ENCODE data around the gene FOXP3.

DNA sequence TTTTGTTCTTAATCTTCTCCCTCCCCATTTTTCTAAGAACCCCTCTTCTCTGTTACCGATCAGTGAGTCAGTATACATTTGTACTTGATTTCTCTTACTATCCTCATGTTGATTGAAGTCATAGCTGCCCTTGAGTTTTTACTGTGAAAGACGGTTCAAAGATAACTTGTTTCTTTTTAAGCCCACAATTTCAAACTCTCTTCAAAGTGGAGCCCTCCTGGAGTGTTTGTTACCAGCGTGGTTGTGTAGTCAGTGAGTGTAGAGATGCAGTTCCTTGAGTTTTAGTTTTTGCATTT lies 13.0 kb upstream of the FOXP3 start:
- TF ChIP-seq, protein P1, sequence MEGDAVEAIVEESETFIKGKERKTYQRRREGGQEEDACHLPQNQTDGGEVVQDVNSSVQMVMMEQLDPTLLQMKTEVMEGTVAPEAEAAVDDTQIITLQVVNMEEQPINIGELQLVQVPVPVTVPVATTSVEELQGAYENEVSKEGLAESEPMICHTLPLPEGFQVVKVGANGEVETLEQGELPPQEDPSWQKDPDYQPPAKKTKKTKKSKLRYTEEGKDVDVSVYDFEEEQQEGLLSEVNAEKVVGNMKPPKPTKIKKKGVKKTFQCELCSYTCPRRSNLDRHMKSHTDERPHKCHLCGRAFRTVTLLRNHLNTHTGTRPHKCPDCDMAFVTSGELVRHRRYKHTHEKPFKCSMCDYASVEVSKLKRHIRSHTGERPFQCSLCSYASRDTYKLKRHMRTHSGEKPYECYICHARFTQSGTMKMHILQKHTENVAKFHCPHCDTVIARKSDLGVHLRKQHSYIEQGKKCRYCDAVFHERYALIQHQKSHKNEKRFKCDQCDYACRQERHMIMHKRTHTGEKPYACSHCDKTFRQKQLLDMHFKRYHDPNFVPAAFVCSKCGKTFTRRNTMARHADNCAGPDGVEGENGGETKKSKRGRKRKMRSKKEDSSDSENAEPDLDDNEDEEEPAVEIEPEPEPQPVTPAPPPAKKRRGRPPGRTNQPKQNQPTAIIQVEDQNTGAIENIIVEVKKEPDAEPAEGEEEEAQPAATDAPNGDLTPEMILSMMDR (conservative IDR thresholded peaks at IDR 0.05 in 1 of 2, IDR thresholded peaks at IDR 0.05 in 1 of 2; ENCODE audit: low read depth in 1 of 2, low read length in 2 of 2): no peak
- no peak for TF ChIP-seq EZH2 (IDR thresholded peaks at IDR 0.05; ENCODE audit: low read length, missing control alignments)
